ENCODE results near the gene TMEM39A. TPM values are rescaled to one million over a fixed set of nuclear protein-coding genes. Genes with fewer than 3 reads are reported as not detected.

TMEM39A gene
- total RNA-seq, 1 experiment from 2014 or later, result 87.1 TPM

- POLR2A ChIA-PET, result interaction anchor here (0.5 to 6.0 kb wide), 31 partner anchors 8 to 851 kb away, joined by 3 to 118 read pairs (median 5); partner anchors contain the start of genes B4GALT4, COX17, GSK3B and LRRC58
- TF ChIP-seq, protein P1, sequence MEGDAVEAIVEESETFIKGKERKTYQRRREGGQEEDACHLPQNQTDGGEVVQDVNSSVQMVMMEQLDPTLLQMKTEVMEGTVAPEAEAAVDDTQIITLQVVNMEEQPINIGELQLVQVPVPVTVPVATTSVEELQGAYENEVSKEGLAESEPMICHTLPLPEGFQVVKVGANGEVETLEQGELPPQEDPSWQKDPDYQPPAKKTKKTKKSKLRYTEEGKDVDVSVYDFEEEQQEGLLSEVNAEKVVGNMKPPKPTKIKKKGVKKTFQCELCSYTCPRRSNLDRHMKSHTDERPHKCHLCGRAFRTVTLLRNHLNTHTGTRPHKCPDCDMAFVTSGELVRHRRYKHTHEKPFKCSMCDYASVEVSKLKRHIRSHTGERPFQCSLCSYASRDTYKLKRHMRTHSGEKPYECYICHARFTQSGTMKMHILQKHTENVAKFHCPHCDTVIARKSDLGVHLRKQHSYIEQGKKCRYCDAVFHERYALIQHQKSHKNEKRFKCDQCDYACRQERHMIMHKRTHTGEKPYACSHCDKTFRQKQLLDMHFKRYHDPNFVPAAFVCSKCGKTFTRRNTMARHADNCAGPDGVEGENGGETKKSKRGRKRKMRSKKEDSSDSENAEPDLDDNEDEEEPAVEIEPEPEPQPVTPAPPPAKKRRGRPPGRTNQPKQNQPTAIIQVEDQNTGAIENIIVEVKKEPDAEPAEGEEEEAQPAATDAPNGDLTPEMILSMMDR (IDR thresholded peaks at IDR 0.05; ENCODE audit: unreplicated experiment), result no peak
Observed at GRCh38 chr3:119498186-119499011, 35.0 kb upstream of the TMEM39A start, which contains the start of gene TIMMDC1. Gene TIMMDC1, plus strand, starts transcription at chr3:119498547. Its CDS starts 187 bp downstream, at chr3:119498734.

GRCh38 chr3:119497820-119498185 is 34.4 kb upstream of the TMEM39A start:
- H3K27me3 Mint-ChIP-seq (ENCODE audit: insufficient read depth, unreplicated experiment), result no peaks in the 10 kb centered on the region
- BruUV-seq (replicated peaks), result TSS peak; percentile 87
- TF ChIP-seq, protein P1 (IDR thresholded peaks at IDR 0.05; ENCODE audit: unreplicated experiment), result no peak
- H3K4me3 Mint-ChIP-seq (ENCODE audit: unreplicated experiment), result peak overlapping the region; percentile 99
- ChIA-PET CTCF (interaction anchor here (0.9 to 2.5 kb wide), 5 partner anchors 9 to 183 kb away, joined by 3 to 13 read pairs (median 4); partner anchors contain the start of gene POGLUT1), POLR2A (interaction anchor here (0.6 to 6.0 kb wide), 21 partner anchors 9 to 852 kb away, joined by 3 to 118 read pairs (median 9); partner anchors contain the start of genes COX17, GSK3B, LRRC58 and POGLUT1)
- peaks cover 16% of the 10 kb centered on the region for H3K4me1 Mint-ChIP-seq (ENCODE audit: insufficient read depth, unreplicated experiment)
- peaks cover 15% of the 10 kb centered on the region for H3K36me3 Mint-ChIP-seq (ENCODE audit: insufficient read depth, unreplicated experiment)
- H3K9me3 Mint-ChIP-seq (ENCODE audit: unreplicated experiment), result no peaks in the 10 kb centered on the region
- intact Hi-C loops (cut with micrococcal nuclease), result loop anchor here (2.0 to 10.0 kb wide), 2 partner anchors 35 to 177 kb away; partner anchors contain the start of genes COX17 and TMEM39A
- DNase-seq (ENCODE audit: unreplicated experiment), result peak; percentile 42
- H3K27ac Mint-ChIP-seq (ENCODE audit: low read depth, unreplicated experiment), result peak overlapping the region; percentile 98

More at GRCh38 chr3:119498186-119499011, 35.0 kb upstream of the TMEM39A start, which contains the start of gene TIMMDC1:
- Mint-ChIP-seq H3K36me3 (ENCODE audit: insufficient read depth, unreplicated experiment) (peaks cover 14% of the 10 kb centered on the region), H3K9me3 (ENCODE audit: unreplicated experiment) (no peaks in the 10 kb centered on the region), H3K4me3 (ENCODE audit: unreplicated experiment) (peak within 1 kb of the TSS; percentile 99), H3K27me3 (ENCODE audit: insufficient read depth, unreplicated experiment) (no peaks in the 10 kb centered on the region), H3K4me1 (ENCODE audit: insufficient read depth, unreplicated experiment) (peaks cover 16% of the 10 kb centered on the region), H3K27ac (ENCODE audit: low read depth, unreplicated experiment) (peak within 1 kb of the TSS; percentile 98)
- BruUV-seq (replicated peaks), result TSS peak; percentile 66
- CTCF ChIA-PET, result interaction anchor here (0.7 to 2.5 kb wide), 9 partner anchors 9 to 615 kb away, joined by 3 to 13 read pairs (median 4); partner anchors contain the start of genes POGLUT1 and TMEM39A
- peak; percentile 98 for DNase-seq (ENCODE audit: unreplicated experiment)
- intact Hi-C loops (cut with micrococcal nuclease), result loop anchor here (2.0 to 10.0 kb wide), 2 partner anchors 36 to 176 kb away; partner anchors contain the start of genes COX17 and TMEM39A

DNA sequence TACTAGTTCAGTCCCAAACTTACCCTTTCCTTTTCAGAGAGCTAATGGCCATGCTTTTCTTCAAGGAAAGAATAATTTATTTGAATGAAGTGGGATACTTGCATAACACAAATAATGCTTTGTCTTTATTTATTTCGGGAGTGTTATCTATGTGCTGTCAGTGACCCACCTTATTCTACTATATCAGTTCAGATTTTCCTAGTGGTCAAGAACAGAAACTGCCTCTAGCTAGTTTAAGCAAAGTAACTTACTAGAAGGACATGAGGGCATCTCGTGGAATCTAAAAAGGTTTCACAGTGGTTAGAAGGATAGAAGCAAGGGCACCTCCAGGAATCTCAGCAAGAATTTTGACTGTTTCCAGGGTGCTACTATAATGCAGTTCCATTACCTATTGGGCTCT is 31.2 kb upstream of the TMEM39A start:
- intact Hi-C loops (cut with micrococcal nuclease), result loop anchor here (10.0 kb wide), 1 partner anchor 180 kb away; the partner anchor contains the start of gene COX17
- H3K36me3 Mint-ChIP-seq (ENCODE audit: insufficient read depth, unreplicated experiment), result peaks cover 40% of the 10 kb centered on the region
- DNase-seq (ENCODE audit: unreplicated experiment), result no peak
- ChIA-PET CTCF (interaction anchor here (0.6 to 1.2 kb wide), 5 partner anchors 15 to 253 kb away, joined by 3 to 4 read pairs (median 3); no protein-coding TSS in a partner anchor), POLR2A (interaction anchor here (1.2 to 1.4 kb wide), 4 partner anchors 10 to 31 kb away, joined by 4 to 5 read pairs (median 4); partner anchors contain the start of genes POGLUT1 and TMEM39A)
- no peak overlapping the region for H3K4me3 Mint-ChIP-seq (ENCODE audit: unreplicated experiment)
- H3K9me3 Mint-ChIP-seq (ENCODE audit: unreplicated experiment), result no peaks in the 10 kb centered on the region
- H3K4me1 Mint-ChIP-seq (ENCODE audit: insufficient read depth, unreplicated experiment), result peaks cover 5% of the 10 kb centered on the region
- no peak overlapping the region for H3K27ac Mint-ChIP-seq (ENCODE audit: low read depth, unreplicated experiment)
- no peaks in the 10 kb centered on the region for H3K27me3 Mint-ChIP-seq (ENCODE audit: insufficient read depth, unreplicated experiment)
- no TSS peak for BruUV-seq (replicated peaks)
- TF ChIP-seq, protein P1 (IDR thresholded peaks at IDR 0.05; ENCODE audit: unreplicated experiment), result no peak

- no peak overlapping the region for H3K4me3 Mint-ChIP-seq (ENCODE audit: unreplicated experiment)
- DNase-seq (ENCODE audit: unreplicated experiment), result no peak
- CTCF ChIA-PET, result interaction anchor here (0.6 kb wide), 1 partner anchor 98 kb away, joined by 3 read pairs; no protein-coding TSS in a partner anchor
Observed at GRCh38 chr3:119492810-119493209, 29.4 kb upstream of the TMEM39A start.

More at GRCh38 chr3:119492810-119493209, 29.4 kb upstream of the TMEM39A start:
- intact Hi-C loops (cut with micrococcal nuclease), result loop anchor here (10.0 kb wide), 1 partner anchor 182 kb away; the partner anchor contains the start of gene COX17
- no peak overlapping the region for H3K27ac Mint-ChIP-seq (ENCODE audit: low read depth, unreplicated experiment)
- POLR2A ChIA-PET, result no interaction called here
- H3K4me1 Mint-ChIP-seq (ENCODE audit: insufficient read depth, unreplicated experiment), result peaks cover 5% of the 10 kb centered on the region
- TSS peak; percentile 9 for BruUV-seq (replicated peaks)
- H3K27me3 Mint-ChIP-seq (ENCODE audit: insufficient read depth, unreplicated experiment), result no peaks in the 10 kb centered on the region
- TF ChIP-seq, protein P1 (IDR thresholded peaks at IDR 0.05; ENCODE audit: unreplicated experiment), result no peak
- peaks cover 36% of the 10 kb centered on the region for H3K36me3 Mint-ChIP-seq (ENCODE audit: insufficient read depth, unreplicated experiment)
- H3K9me3 Mint-ChIP-seq (ENCODE audit: unreplicated experiment), result no peaks in the 10 kb centered on the region
